HG03521 (cell line): ENCODE measurements around the gene PRKAG2.
"Not testable (repeated sequence)": the region's sequence is repeated elsewhere in the genome, so short reads cannot be mapped to it uniquely, and the experiment has no call there.

Experiments used
- ATAC-seq: cut with Tn5 transposase; IDR thresholded peaks from one replicate; pipeline ENCODE4 v1.9.1; 2021; ENCODE audit warnings: mild to moderate bottlenecking, moderate library complexity; ENCODE audit not compliant: unreplicated experiment

The PRKAG2 gene

DNA sequence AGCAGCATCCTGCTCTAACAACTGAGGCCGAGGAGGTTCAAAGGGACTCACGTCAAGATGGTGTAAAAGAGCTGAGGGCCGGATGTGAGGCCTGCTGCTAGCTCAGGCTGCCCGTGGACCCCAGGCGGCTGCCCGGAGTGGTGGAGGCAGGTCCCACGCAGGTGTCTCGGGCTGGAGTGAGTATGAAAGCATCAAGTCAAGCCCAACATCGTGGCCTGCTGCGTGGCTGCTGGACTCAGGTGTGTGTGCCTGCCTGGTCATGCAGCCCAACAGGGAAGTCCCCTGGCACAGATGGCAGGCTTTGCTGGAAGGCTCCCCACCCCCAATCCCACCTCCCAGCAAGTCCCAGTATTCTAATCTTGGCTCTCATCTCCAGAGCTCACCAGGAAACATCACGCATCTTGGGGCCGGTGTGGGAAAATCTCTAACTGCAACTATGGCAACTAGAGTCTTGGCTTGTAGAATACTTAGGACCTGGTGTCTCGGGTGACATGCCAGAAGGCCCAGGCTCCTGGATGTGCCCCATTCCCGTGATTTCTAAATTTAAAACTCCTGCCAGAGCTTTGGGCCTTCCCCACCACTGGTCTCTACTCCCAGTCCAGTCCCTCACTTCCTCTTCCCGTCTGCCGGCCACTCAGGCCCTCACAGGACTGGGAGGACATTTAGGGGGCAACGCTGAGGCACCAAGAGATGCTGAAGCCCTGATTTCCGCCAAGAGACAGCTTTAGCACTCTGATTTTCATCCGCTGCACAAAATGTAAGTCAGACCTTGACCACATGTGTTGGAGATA is 85.9 kb downstream of the PRKAG2 start:
- no peak for ATAC-seq

DNA sequence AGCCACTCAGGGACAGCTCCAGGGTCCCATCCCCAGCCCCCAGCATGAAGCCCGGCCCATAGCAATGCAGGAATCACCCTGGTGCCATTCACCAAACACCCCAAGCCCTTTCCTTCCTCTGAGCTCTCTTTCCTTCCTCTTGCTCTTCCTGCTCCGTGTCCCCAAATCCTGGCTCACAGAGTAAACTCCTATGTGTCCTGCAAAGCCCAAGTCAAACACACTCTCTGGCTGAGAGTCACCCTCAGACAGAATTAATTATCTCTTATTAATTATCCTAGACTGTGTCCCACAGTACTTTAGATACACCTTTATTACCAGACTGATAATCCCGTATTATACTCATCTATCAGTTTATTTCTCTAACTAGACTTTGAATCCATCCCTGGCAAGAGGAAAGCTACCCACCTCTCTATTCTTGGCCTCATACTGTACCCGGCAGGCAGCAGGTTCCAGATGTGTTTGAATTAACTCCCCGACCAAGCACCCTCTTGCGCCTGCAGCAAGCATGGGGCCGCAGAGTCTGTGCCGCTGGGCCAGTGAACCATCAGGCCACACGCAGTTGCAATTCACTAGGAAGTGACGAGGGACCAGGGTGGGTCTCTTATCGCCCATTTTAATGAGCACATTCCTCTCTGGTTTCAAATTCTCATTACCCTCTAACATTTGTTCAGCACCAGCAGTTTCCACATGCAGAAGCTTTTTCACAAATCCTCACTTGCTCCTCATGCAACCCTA is 86.7 kb downstream of the PRKAG2 start:
- no peak for ATAC-seq

DNA sequence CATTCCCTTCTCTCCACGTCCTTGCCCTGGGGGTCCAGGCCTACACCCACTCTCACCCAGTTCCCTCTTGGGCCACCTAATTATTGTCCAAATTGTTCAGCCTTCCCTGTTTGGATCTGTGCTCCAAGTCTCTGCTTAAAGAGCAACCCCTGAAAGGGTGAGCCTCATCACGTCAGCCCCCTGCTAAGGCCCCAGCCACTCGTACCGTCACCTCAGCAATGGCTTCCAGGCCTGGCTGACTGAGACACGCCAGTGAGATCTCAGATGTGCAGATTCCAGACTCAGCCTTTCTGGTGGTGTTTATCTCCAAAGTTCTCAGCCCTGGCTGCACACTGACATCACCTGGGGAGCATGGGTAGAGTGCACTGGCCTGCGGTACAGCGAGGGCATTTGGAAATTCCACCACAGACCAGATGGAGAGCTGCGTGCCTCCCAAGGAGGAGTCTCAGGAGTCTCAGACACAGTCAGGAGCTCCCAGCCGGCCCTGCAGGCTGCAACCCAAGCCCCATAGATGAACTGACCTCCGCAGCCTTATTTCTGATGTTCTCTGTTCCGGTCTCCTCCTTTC is 87.5 kb downstream of the PRKAG2 start:
- ATAC-seq: no peak

DNA sequence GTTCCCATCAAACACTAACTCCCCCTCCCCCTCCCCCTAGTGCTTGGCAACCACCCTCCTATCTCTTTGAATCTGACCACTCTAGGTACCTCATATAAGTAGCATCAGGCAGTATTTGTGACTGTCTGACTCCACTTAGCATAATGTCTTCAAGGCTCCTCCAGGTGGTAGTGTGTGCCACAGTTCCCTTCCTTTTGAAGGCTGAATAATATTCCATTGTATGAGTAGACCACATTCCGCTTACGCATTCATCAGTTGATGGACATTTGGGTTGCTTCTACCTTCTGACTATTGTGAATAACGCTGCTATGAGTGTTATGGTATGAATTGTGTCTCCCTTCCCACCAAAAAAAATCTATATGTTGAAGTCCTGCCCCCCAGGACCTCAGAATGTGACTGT is 89.6 kb downstream of the PRKAG2 start:
- no peak for ATAC-seq

DNA sequence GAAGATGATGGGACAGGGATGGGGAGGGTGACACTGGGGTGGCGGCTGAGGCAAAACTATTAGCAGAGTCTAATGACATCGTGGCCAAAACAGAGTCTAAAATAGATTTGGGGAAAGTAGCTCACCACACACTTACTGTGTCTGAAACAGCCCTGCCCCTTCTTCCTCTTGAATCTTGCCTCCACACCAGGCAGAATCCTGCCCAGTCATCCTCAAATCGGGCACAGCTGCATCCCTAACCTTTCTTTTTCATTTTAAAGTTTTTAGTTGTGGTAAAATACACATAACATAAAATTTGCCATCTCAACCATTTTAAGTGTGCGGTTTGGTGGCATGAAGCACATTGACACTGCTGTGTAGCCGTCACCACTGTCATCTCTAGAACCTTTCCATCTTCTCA is 90.0 kb downstream of the PRKAG2 start:
- ATAC-seq: no peak

DNA sequence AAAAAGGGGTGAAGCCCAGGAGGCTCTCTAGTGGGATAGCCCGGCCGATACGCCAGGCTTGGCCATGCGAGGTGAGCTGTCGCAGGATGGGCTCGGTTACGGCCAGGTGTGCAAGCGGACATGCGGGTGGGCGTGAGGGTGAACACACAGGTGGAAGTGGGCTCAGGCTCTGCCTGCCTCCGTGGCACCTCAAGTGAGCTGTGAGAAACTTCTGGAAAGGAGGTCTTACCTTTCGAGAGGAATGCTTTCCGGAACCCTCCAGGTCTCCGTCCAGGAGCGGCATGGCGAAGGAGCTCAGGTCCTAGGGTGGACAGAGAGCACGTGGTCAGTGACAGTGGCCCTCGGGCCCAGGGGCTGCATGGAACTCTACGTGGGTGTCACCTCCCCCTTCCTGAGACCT is 90.7 kb downstream of the PRKAG2 start:
- ATAC-seq: no peak

DNA sequence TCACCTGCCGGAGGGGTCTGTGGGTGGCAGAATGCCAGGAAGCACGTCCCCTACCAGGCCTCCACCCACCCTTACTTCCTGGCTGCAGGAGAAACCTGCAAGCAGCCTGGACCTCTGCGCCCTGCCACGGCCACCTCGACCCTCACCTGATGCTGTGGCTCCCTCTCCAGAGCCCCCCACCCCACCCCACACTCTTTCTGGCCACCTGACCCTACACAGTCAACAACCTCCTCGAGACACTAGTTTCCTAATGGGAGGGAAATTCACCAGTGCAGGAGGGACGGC is 91.3 kb downstream of the PRKAG2 start:
- ATAC-seq: no peak

DNA sequence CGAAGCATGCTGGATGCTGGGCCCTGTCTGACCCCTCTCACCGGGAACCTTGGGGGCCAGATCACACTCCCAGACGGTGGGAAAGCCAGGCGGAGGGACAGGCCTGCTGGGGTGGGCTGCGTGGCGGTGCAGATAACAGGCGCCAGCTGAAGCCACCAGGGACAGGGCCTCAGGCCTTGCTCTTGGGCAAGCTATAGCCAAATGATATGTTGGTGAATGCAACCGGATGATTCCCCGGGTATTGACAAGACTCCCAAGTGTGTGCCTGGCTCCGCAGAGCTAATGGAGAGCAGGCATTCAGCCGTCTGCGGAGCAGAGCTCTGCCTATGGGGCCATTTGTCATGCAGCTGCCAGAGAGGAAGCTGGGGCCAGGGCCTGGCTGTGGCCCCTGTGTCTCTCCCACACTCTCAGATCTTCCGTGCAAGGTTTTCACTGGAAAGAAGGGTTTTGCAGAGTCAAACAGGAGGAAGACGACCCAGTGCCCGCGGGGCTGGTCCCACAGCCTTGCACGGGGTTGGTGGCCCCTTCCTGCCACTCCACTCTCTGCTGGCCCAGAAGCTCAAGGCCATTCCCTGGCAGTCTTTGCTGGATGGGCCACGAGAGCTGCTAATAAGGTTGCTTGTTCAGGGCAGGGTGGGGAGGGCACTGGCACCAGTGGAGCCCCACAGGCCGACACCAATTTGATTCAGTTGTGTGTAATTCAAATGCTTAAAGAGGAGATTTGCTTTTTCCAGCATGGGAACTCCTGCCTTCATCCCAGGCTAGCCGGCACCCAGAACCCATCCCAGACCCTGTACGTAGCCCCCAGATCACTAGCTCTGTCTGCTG is 91.8 kb downstream of the PRKAG2 start:
- ATAC-seq: no peak

DNA sequence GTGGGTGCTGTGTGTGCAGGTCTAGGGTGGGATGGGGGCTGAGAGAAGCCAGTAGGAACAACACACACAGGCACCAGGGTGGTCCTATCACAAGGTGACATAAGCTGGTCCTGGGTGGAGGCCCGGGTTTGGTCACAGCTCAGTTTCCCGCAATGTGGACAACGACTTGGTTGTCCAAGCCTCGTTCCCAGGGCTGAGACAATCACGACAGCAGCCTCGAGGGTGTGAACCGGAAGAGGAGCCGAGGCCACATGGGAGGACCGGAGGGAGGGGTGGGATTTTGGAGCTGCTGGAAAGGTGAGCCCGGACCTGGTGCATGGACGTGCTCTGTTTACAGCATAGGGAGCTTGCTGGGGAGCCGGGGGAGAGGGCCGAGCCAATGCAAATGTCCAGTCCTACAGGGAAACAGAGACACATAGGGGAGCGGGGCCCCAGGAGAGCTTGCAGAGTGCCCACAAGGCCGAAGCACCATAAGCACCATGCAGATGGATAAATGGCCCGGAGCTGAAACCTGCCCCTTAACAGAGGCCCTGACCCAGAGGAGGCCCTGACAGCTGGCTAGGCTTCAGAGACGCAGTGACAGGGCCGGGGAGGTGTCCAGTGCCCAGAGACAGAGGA is 92.8 kb downstream of the PRKAG2 start:
- no peak for ATAC-seq

DNA sequence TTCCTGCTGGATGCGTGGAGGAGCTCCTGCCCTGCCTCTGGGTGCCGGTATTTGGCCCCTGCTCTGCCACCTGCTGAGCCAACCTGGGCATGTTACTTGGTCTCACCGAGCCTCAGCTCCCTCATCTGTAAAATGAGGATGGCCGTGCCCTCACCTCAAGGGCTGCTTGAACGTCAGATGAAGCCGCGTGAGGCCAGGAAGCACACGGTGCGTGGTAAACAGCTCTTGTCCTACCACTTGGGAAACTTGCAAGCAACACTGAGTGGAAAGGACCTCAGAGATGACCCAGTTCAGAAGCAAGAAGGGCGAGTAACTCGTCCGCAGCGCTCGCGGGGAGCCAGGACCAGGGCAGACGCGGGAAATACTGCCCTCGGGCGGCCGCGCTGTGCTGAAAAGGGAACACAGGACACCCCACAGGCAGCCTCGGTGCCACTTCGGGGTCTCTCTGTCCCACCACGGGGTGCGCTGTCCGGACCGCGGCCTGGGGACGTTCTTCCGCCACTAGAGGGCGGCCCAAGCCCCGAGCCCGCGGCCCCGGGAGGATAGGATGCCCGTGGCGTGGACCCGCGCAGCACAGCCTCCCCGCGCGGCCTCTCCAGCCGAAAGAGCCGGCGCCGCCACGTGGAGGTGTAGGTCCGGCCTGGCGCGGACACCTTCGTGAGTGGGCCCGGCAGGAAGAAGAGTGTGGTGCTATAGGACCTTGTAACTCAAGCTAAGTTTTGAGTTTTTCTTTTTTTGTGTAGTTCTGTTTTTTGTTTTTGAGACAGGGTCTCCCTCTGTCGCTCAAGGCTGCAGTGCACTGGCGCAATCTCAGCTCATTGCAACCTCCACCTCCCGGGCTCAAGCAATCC is 94.1 kb downstream of the PRKAG2 start:
- ATAC-seq: peak; percentile 90

DNA sequence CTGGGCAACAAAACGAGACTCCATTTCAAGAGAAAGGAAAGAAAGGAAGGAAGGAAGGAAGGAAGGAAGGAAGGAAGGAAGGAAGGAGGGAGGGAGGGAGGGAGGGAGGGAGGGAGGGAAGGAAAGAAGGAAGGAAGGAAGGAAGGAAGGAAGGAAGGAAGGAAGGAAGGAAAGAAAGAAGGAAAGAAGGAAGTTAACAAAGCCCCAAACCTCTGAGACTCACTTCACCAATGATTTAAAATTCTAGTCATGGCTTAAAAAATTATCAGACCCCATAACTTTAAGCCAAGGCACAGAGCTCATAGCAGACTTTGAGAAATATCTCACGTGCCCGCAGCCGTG is 94.7 kb downstream of the PRKAG2 start:
- ATAC-seq: not testable (repeated sequence)

DNA sequence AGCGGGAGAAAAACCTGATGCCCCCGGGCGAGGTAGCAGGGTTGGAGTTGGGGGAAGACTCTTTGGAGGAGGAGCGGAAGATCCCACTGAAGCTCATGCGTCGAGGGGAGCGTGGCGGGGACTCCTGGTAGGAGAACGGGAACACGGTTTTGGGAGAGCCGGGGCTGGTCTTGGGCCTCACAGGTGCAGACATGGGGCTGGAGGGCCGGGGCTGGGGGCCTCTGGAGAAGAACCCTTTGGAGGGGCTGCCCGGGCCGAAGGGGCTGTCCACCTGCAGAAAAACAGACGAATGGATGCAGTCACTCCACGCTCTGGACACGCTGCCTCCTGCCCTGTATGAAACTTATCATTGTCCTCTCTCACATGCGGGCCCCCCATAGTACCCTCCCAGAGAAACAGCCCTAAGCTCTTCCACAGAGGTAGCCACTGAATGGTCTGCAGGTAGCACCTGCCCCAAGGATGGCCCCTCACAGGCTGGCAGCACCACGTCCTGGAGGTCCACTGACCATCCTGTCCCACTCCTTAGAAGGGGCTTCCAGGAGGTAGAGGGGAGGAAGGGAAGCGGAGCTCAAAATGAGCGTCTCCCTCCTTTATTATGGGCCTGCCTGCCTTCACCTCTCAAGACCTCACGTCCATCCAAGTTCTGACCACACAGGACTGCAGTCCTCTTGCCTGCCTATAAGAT is 95.6 kb downstream of the PRKAG2 start:
- ATAC-seq: no peak

DNA sequence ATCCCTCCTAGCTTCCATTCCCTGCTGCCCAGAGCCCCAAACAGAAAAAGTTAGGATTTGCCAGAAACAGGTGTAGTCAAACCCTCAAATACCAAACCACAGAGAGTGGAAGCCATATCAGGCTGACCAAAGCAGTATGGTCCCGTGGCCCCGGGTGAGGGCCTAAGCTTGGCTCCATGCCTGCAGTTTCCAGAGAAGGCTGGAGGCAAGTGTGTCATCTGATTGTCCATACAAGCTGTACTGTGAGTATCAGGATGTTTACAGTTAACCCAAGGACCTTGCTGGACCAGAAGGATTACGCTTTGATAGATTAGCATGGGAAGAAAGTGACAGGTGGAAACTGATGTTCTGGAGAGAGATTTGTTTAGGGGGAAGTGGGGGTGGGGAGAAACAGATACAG is 96.3 kb downstream of the PRKAG2 start:
- no peak for ATAC-seq

DNA sequence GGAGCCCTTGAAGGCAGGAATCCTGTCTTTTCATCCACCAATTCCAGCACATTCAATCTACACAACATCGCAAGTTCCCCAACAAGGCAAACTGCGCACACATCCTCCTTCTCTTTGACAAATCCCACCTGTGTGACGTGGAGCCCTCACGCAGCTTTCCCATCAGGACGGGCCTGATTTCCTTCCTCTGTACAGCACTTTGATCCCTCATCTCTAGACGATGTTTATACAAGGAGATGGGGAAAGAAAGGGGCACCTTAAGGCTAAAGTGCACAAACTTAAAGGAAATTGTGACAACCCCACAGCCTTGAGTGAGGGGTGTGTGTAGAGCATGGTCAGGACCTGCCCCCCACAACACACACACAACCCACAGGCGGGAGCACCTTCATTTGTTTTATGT is 97.2 kb downstream of the PRKAG2 start:
- ATAC-seq: no peak

DNA sequence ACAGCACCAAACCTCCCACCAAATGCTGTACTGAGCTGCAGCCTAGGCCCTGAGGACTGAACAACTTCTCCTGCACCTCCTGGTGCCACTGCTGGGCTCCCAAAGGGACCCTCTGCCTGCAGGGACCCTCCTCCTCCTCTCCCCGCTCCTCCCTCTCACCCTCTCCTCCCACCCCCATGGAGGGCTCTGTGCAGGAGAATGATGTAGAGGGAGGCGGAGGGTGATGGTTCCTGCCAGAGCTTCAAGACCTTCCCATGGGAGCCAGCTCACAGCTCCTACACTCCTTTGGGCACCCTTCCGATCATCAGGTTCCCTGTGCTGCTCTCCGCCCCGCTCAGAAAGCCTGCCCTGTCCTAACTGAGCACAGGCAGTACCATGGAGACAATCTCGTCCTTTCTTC is 97.7 kb downstream of the PRKAG2 start:
- ATAC-seq: no peak

DNA sequence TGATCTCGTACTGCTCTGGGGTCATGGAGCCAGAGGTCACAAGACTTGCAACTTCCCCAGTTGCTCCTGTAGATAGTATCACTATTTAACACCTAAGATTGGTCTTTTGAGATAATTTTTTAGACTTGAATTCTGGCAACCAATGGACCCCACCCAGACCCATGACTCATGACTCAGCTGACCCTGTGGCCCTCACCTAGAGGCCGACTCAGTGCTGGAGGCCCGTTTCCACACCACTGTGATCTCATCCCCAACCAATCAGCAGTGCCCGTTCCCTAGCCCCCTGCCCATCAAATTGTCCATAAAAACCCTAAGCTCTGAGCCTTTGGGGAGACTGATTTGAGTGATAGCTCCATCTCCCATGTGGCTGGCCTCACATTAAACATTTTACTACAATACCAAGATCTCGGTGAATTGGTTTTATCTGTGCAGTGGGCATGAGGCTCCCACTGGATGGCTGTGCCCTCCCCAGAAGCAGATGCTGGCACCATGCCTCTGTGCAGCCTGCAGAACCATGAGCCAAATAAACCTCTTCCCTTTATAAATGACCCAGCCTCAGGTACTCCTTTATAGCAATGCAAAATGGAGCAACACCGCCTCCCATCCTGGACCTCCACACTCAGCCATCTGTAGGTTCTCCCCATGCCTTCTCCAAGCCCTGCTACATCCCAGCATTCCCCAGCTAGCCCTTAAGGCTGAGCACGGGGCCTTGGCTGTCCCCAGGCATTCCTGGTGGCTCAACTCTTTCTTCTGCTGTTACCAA is 98.8 kb downstream of the PRKAG2 start:
- no peak for ATAC-seq

DNA sequence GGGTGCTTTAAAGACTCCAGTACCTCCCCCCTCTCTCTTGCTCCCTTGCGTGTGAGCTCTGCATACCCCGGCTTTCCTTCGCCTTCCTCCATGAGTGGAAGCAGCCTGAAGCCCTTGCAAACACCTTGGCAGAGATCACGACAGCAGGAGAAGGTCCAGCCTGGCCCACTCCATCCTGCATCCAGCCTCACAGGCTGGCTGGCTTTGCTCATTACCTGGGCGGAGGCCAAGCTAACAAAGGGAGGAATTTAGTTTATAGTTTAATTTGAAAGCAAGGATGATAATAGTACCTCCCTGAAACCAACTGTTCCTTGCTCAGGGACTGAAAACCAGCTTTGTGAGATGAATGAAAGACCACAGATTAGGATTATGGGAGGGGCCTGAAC is 99.4 kb downstream of the PRKAG2 start:
- no peak for ATAC-seq

DNA sequence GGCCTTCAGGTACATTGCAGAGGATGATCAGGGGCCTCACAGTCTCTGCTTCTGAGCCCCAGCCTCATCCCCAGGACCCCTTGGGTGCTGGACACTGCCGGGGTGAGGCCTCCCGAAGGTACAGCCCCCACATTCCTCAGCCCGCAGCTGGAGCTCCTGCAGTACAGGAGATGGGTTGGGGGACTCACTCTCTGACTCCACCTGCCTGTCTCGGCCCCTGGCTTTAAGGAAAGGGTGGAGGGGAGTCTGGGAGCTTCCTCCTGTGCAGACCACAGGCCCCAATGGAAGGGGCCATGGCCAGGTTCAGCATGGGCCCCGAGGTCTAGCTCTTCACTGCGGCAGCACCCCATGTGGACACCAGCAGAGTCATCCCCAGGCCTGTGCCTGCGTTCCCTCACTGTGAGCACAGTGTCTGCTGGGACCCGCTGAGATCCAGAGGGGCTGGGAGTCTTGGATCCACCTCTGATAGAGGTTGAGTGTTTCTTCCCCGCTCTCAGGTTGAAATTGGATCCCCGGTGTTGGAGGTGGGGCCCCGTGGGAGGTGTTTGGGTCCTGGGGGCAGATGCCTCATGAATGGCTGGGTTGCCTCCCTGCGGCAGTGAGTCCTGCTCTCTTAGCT is 99.9 kb downstream of the PRKAG2 start:
- no peak for ATAC-seq

DNA sequence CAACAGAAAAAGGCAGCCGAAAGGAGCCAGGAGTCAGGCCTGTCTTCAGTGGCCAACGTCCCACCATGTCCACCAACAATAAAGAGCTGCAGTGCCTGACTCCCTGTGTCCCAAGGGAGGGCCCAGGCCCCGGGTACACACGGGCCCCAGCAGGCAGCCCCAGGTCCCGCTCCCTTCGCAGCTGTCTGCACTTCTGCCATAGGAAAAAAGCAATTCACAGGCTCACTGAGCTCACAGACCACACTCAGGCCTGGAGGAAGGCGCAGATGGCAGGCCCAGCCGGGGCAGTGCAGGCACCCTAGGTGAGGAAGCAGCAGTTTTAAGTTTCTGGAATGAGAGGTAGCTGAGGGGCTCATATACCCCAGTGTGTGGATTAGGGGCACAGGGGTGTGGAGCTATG is 100.5 kb downstream of the PRKAG2 start:
- no peak for ATAC-seq
